ENCODE results near the gene NTM.

NTM gene

GRCh38 chr11:132137981-132138313, 767.5 kb downstream of the NTM start:
- no peak for DNase-seq

GRCh38 chr11:132139181-132139580, 768.8 kb downstream of the NTM start:
- no peak for DNase-seq

- DNase-seq: no peak
These were observed 769.6 kb downstream of the NTM start for GRCh38 chr11:132140056-132140455.

GRCh38 chr11:132142121-132142520, 771.7 kb downstream of the NTM start:
- no peak for DNase-seq

- no peak for DNase-seq
These were observed 772.1 kb downstream of the NTM start for GRCh38 chr11:132142554-132142953.

GRCh38 chr11:132147464-132147863, 777.0 kb downstream of the NTM start:
- no peak for DNase-seq

GRCh38 chr11:132154781-132155180, 784.4 kb downstream of the NTM start:
- DNase-seq: no peak

- no peak for DNase-seq
These were observed 787.7 kb downstream of the NTM start for GRCh38 chr11:132158091-132158490.

GRCh38 chr11:132158696-132159095, 788.3 kb downstream of the NTM start:
- no peak for DNase-seq

- no peak for DNase-seq
These were observed 791.1 kb downstream of the NTM start for GRCh38 chr11:132161403-132162078.

GRCh38 chr11:132168344-132168981, 798.0 kb downstream of the NTM start:
- no peak for DNase-seq

GRCh38 chr11:132171031-132171430, 800.6 kb downstream of the NTM start:
- DNase-seq: no peak

GRCh38 chr11:132174362-132175255, 804.2 kb downstream of the NTM start:
- DNase-seq: no peak

- no peak for DNase-seq
These were observed 806.7 kb downstream of the NTM start for GRCh38 chr11:132177106-132177505.

GRCh38 chr11:132184079-132184478, 813.7 kb downstream of the NTM start:
- no peak for DNase-seq

GRCh38 chr11:132185726-132186592, 815.5 kb downstream of the NTM start:
- no peak for DNase-seq

- DNase-seq: no peak
These were observed 816.3 kb downstream of the NTM start for GRCh38 chr11:132186699-132187098.

- DNase-seq: no peak
These were observed 817.0 kb downstream of the NTM start for GRCh38 chr11:132187386-132187785.

- DNase-seq: no peak
These were observed 817.4 kb downstream of the NTM start for GRCh38 chr11:132187814-132188213.

GRCh38 chr11:132196928-132197327, 826.5 kb downstream of the NTM start:
- no peak for DNase-seq

- no peak for DNase-seq
These were observed 830.0 kb downstream of the NTM start for GRCh38 chr11:132200353-132200936.

- DNase-seq: no peak
These were observed 832.2 kb downstream of the NTM start for GRCh38 chr11:132202621-132203020.

- no peak for DNase-seq
These were observed 834.6 kb downstream of the NTM start for GRCh38 chr11:132205006-132205405.
